Measurements from ENCODE around the gene SEPTIN12. TPM values are rescaled to one million over a fixed set of nuclear protein-coding genes. Genes with fewer than 3 reads are reported as not detected.

The SEPTIN12 gene
- total and polyA plus RNA-seq, 2 experiments from 2014 or later, result not detected

GRCh38 chr16:4830408-4830807 lies 42.3 kb upstream of the SEPTIN12 start:
- Histone ChIP-seq H3K79me2 (replicated peaks; ENCODE audit: insufficient read depth) (peaks cover 4% of the 10 kb centered on the region), H3K36me3 (ENCODE audit: insufficient read depth) (peaks cover 43% of the 10 kb centered on the region), H3K27ac (ENCODE audit: low read depth) (no peak overlapping the region), H3K4me1 (ENCODE audit: insufficient read depth) (no peaks in the 10 kb centered on the region), H2AFZ (no peak overlapping the region), H3K27me3 (ENCODE audit: insufficient read depth) (no peaks in the 10 kb centered on the region), H4K20me1 (replicated peaks; ENCODE audit: insufficient read depth) (peaks cover 25% of the 10 kb centered on the region), H3K9me2 (ENCODE audit: insufficient read depth) (no peaks in the 10 kb centered on the region), H3F3A (replicated peaks; ENCODE audit: low read depth) (peaks cover 3% of the 10 kb centered on the region; the same call in 1 of the 2 replicates), H3K4me2 (no peak overlapping the region), H3K4me3 (no peak overlapping the region)
- Mint-ChIP-seq H3K9me3 (no peaks in the 10 kb centered on the region), H3K27me3 (ENCODE audit: insufficient read depth, low read depth, poor library complexity) (peaks cover 3% of the 10 kb centered on the region), H3K36me3 (ENCODE audit: low read depth) (peaks cover 67% of the 10 kb centered on the region), H3K4me3 (no peak overlapping the region), H3K27ac (no peak overlapping the region), H3K4me1 (no peaks in the 10 kb centered on the region)
- no peak for DNase-seq (ENCODE audit: low spot score)
- no peak for TF ChIP-seq EZH2 (IDR thresholded peaks at IDR 0.05; ENCODE audit: low read depth, unreplicated experiment)
- no peak for TF ChIP-seq POLR2AphosphoS5 (IDR thresholded peaks at IDR 0.05; ENCODE audit: low read depth)
- no peak for TF ChIP-seq JUNB (IDR thresholded peaks at IDR 0.05; ENCODE audit: unreplicated experiment)
- no peak for TF ChIP-seq CREB1 (CRISPR knock-in tag; IDR thresholded peaks at IDR 0.05; ENCODE audit: low read depth)
- TF ChIP-seq CTCF (conservative IDR thresholded peaks at IDR 0.05; ENCODE audit: low read depth in 2 of 2), result no peak
- no peak for TF ChIP-seq EZH2phosphoT487 (IDR thresholded peaks at IDR 0.05; ENCODE audit: unreplicated experiment)
- TF ChIP-seq, protein P1, sequence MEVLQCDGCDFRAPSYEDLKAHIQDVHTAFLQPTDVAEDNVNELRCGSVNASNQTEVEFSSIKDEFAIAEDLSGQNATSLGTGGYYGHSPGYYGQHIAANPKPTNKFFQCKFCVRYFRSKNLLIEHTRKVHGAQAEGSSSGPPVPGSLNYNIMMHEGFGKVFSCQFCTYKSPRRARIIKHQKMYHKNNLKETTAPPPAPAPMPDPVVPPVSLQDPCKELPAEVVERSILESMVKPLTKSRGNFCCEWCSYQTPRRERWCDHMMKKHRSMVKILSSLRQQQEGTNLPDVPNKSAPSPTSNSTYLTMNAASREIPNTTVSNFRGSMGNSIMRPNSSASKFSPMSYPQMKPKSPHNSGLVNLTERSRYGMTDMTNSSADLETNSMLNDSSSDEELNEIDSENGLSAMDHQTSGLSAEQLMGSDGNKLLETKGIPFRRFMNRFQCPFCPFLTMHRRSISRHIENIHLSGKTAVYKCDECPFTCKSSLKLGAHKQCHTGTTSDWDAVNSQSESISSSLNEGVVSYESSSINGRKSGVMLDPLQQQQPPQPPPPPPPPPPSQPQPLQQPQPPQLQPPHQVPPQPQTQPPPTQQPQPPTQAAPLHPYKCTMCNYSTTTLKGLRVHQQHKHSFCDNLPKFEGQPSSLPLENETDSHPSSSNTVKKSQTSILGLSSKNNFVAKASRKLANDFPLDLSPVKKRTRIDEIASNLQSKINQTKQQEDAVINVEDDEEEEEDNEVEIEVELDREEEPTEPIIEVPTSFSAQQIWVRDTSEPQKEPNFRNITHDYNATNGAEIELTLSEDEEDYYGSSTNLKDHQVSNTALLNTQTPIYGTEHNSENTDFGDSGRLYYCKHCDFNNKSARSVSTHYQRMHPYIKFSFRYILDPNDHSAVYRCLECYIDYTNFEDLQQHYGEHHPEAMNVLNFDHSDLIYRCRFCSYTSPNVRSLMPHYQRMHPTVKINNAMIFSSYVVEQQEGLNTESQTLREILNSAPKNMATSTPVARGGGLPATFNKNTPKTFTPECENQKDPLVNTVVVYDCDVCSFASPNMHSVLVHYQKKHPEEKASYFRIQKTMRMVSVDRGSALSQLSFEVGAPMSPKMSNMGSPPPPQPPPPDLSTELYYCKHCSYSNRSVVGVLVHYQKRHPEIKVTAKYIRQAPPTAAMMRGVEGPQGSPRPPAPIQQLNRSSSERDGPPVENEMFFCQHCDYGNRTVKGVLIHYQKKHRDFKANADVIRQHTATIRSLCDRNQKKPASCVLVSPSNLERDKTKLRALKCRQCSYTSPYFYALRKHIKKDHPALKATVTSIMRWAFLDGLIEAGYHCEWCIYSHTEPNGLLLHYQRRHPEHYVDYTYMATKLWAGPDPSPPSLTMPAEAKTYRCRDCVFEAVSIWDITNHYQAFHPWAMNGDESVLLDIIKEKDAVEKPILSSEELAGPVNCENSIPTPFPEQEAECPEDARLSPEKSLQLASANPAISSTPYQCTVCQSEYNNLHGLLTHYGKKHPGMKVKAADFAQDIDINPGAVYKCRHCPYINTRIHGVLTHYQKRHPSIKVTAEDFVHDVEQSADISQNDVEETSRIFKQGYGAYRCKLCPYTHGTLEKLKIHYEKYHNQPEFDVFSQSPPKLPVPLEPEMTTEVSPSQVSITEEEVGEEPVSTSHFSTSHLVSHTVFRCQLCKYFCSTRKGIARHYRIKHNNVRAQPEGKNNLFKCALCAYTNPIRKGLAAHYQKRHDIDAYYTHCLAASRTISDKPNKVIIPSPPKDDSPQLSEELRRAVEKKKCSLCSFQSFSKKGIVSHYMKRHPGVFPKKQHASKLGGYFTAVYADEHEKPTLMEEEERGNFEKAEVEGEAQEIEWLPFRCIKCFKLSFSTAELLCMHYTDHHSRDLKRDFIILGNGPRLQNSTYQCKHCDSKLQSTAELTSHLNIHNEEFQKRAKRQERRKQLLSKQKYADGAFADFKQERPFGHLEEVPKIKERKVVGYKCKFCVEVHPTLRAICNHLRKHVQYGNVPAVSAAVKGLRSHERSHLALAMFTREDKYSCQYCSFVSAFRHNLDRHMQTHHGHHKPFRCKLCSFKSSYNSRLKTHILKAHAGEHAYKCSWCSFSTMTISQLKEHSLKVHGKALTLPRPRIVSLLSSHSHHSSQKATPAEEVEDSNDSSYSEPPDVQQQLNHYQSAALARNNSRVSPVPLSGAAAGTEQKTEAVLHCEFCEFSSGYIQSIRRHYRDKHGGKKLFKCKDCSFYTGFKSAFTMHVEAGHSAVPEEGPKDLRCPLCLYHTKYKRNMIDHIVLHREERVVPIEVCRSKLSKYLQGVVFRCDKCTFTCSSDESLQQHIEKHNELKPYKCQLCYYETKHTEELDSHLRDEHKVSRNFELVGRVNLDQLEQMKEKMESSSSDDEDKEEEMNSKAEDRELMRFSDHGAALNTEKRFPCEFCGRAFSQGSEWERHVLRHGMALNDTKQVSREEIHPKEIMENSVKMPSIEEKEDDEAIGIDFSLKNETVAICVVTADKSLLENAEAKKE (CRISPR knock-in tag; IDR thresholded peaks at IDR 0.05), result no peak
- TF ChIP-seq, protein P2, sequence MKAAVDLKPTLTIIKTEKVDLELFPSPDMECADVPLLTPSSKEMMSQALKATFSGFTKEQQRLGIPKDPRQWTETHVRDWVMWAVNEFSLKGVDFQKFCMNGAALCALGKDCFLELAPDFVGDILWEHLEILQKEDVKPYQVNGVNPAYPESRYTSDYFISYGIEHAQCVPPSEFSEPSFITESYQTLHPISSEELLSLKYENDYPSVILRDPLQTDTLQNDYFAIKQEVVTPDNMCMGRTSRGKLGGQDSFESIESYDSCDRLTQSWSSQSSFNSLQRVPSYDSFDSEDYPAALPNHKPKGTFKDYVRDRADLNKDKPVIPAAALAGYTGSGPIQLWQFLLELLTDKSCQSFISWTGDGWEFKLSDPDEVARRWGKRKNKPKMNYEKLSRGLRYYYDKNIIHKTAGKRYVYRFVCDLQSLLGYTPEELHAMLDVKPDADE (IDR thresholded peaks at IDR 0.05), result no peak
- TF ChIP-seq STAT1 (IDR thresholded peaks at IDR 0.05; ENCODE audit: unreplicated experiment), result no peak
- TF ChIP-seq REST (IDR thresholded peaks at IDR 0.05; ENCODE audit: unreplicated experiment), result no peak
- no peak for TF ChIP-seq ZNF114 (CRISPR knock-in tag; IDR thresholded peaks at IDR 0.05)
- TF ChIP-seq ZNF331 (CRISPR knock-in tag; IDR thresholded peaks at IDR 0.05; ENCODE audit: low read depth), result no peak
- ATAC-seq, result no peak
